GM13977 (cell line): ENCODE measurements around the gene FAM187B.

Experiments
- DNase-seq: peaks from one replicate; pipeline ENCODE4 v3.0.0; 2012; ENCODE audit warnings: low spot score
- in situ Hi-C: fragments of 300-500 bp; cut with MboI; formaldehyde crosslinking; loops from one replicate; pipeline ENCODE4 v1.12.0; 2022; ENCODE audit warnings: low sequenced_read_pairs, low pct_unique_long_range_greater_than_20kb, mixed read lengths, inconsistent platforms; ENCODE audit not compliant: unreplicated experiment
- TF ChIP-seq, protein P1 (sequence below): IDR thresholded peaks from 2 replicates; pipeline ENCODE4 v1.5.1; 2012; ENCODE audit warnings: mild to moderate bottlenecking, control low read depth; ENCODE audit not compliant: insufficient read depth; ENCODE audit errors: extremely low read depth, missing control alignments

FAM187B gene

GRCh38 chr19:35253316-35254286 lies 25.1 kb upstream of the FAM187B start:
- in situ Hi-C loops, result no loop called here
- TF ChIP-seq, protein P1, sequence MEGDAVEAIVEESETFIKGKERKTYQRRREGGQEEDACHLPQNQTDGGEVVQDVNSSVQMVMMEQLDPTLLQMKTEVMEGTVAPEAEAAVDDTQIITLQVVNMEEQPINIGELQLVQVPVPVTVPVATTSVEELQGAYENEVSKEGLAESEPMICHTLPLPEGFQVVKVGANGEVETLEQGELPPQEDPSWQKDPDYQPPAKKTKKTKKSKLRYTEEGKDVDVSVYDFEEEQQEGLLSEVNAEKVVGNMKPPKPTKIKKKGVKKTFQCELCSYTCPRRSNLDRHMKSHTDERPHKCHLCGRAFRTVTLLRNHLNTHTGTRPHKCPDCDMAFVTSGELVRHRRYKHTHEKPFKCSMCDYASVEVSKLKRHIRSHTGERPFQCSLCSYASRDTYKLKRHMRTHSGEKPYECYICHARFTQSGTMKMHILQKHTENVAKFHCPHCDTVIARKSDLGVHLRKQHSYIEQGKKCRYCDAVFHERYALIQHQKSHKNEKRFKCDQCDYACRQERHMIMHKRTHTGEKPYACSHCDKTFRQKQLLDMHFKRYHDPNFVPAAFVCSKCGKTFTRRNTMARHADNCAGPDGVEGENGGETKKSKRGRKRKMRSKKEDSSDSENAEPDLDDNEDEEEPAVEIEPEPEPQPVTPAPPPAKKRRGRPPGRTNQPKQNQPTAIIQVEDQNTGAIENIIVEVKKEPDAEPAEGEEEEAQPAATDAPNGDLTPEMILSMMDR, result no peak
- no peak for DNase-seq

GRCh38 chr19:35251456-35251855 lies 22.9 kb upstream of the FAM187B start:
- in situ Hi-C loops, result no loop called here
- no peak for DNase-seq
- TF ChIP-seq, protein P1, result no peak

- TF ChIP-seq, protein P1, result no peak
- in situ Hi-C loops, result no loop called here
- no peak for DNase-seq
Measured at GRCh38 chr19:35249848-35250711, 21.5 kb upstream of the FAM187B start.

DNA sequence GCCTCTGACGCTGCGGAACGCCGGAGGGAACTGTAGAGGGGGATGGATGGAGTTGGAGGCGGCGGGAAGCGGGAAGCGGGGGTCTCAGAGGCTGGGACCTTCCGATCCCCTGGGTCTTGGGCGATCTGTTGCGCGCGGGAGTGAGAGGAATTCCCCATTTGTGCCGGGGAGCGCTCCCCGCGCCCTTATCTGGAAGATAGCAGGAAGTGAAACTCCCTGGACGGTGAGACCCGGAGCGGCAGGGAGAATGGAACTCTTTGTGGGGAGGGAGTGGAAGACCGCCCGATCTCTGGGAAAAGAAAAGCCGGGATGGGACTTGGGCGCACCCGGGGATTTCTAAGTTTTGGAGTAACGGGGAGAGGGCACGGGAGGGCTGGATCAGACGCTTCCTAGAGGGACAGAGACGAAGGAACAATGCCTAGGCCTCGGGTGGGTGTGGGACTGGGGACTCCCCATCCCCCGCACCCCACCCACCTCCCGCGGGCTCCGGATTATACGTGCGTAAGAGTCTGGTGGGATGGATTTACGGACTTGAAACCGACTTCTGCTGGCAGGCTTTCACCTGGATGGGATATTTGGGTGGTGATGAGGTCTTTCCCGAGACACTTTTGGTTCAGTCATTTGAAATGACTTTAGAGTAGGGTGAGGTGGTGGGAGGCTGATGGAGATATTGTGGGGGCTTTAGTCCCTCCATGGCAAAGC lies 20.8 kb upstream of the FAM187B start:
- TF ChIP-seq, protein P1, result no peak
- DNase-seq, result peak; percentile 45
- in situ Hi-C loops, result no loop called here

GRCh38 chr19:35248310-35249145 lies 20.0 kb upstream of the FAM187B start, which contains the start of gene LSR:
Gene LSR (plus strand): TSS chr19:35249002. CDS start chr19:35249023, 21 bp downstream.
- in situ Hi-C loops, result no loop called here
- DNase-seq, result peak; percentile 97
- TF ChIP-seq, protein P1, result no peak
